RWPE2 (cell line): Measurements from ENCODE around the gene AKR1B1.

Experiments used
- ATAC-seq: fragments of 200-7000 bp; cut with Tn5 transposase; 3 replicates; pipeline ENCODE4 v1.9.1; 2021; ENCODE audit warnings: low read depth
- DNase-seq: peaks from one replicate; pipeline ENCODE4 v3.0.0-alpha.2; 2020; ENCODE audit warnings: low spot score
- H3K27ac ChIP-seq: fragments of 450-650 bp; 2 replicates; pipeline ENCODE4 v1.5.1; 2017; ENCODE audit warnings: mild to moderate bottlenecking; ENCODE audit not compliant: poor library complexity, severe bottlenecking
- H3K27me3 ChIP-seq: fragments of 250-450 bp; sonication (Bioruptor Pico); 2 replicates; pipeline ENCODE4 v1.5.1; 2021; ENCODE audit warnings: mild to moderate bottlenecking, moderate library complexity; ENCODE audit not compliant: insufficient read depth, poor library complexity, severe bottlenecking
- H3K36me3 ChIP-seq: fragments of 250-450 bp; sonication (Bioruptor Pico); 2 replicates; pipeline ENCODE4 v1.5.1; 2020; ENCODE audit warnings: low read depth, mild to moderate bottlenecking, moderate library complexity
- H3K4me1 ChIP-seq: fragments of 250-450 bp; sonication (Bioruptor Pico); 2 replicates; pipeline ENCODE4 v1.5.1; 2021; ENCODE audit warnings: mild to moderate bottlenecking, moderate library complexity; ENCODE audit not compliant: insufficient read depth, poor library complexity, severe bottlenecking
- H3K4me3 ChIP-seq: fragments of 250-450 bp; sonication (Bioruptor Pico); 2 replicates; pipeline ENCODE4 v1.5.1; 2021; ENCODE audit warnings: mild to moderate bottlenecking, moderate library complexity; ENCODE audit not compliant: severe bottlenecking
- H3K9me3 ChIP-seq: fragments of 250-450 bp; sonication (Bioruptor Pico); 2 replicates; pipeline ENCODE4 v1.5.1; 2021; ENCODE audit warnings: mild to moderate bottlenecking, moderate library complexity; ENCODE audit not compliant: severe bottlenecking
- CTCF ChIP-seq: fragments of 450-650 bp; IDR thresholded peaks from one replicate; pipeline ENCODE4 v1.5.1; 2017; ENCODE audit warnings: mild to moderate bottlenecking, moderate library complexity; ENCODE audit not compliant: poor library complexity, severe bottlenecking

The AKR1B1 gene

GRCh38 chr7:134468054-134468453, 9.2 kb upstream of the AKR1B1 start:
- no peak for TF ChIP-seq CTCF
- DNase-seq: no peak

GRCh38 chr7:134465491-134465890, 6.6 kb upstream of the AKR1B1 start:
- Histone ChIP-seq H3K36me3 (no peaks in the 10 kb centered on the region), H3K9me3 (peaks cover 12% of the 10 kb centered on the region)

More at GRCh38 chr7:134468054-134468453, 9.2 kb upstream of the AKR1B1 start:
- Histone ChIP-seq H3K27me3 (no peaks in the 10 kb centered on the region), H3K36me3 (no peaks in the 10 kb centered on the region), H3K9me3 (peaks cover 12% of the 10 kb centered on the region), H3K4me3 (no peak overlapping the region), H3K4me1 (peaks cover 6% of the 10 kb centered on the region), H3K27ac (no peak overlapping the region)
- no peak for ATAC-seq

GRCh38 chr7:134464496-134464895, 5.6 kb upstream of the AKR1B1 start:
- Histone ChIP-seq H3K9me3 (peaks cover 12% of the 10 kb centered on the region), H3K27me3 (no peaks in the 10 kb centered on the region), H3K27ac (no peak overlapping the region), H3K4me3 (no peak overlapping the region), H3K36me3 (no peaks in the 10 kb centered on the region), H3K4me1 (peaks cover 4% of the 10 kb centered on the region)
- ATAC-seq (no peak), DNase-seq (no peak)
- TF ChIP-seq CTCF: no peak

More at GRCh38 chr7:134465491-134465890, 6.6 kb upstream of the AKR1B1 start:
- Histone ChIP-seq H3K4me3 (no peak overlapping the region), H3K27ac (no peak overlapping the region), H3K27me3 (no peaks in the 10 kb centered on the region), H3K4me1 (no peaks in the 10 kb centered on the region)
- no peak for TF ChIP-seq CTCF
- DNase-seq (no peak), ATAC-seq (no peak)

GRCh38 chr7:134463751-134464150, 4.9 kb upstream of the AKR1B1 start:
- Histone ChIP-seq H3K36me3 (no peaks in the 10 kb centered on the region), H3K4me1 (peaks cover 7% of the 10 kb centered on the region), H3K27ac (no peak overlapping the region), H3K4me3 (no peak overlapping the region), H3K27me3 (no peaks in the 10 kb centered on the region), H3K9me3 (peaks cover 12% of the 10 kb centered on the region)
- DNase-seq: no peak
- no peak for TF ChIP-seq CTCF
- ATAC-seq: no peak

- Histone ChIP-seq H3K4me3 (no peak overlapping the region), H3K4me1 (peaks cover 7% of the 10 kb centered on the region), H3K27me3 (no peaks in the 10 kb centered on the region), H3K27ac (no peak overlapping the region), H3K36me3 (peaks cover 2% of the 10 kb centered on the region; the same call in 1 of the 2 replicates), H3K9me3 (peaks cover 12% of the 10 kb centered on the region)
- DNase-seq (no peak), ATAC-seq (no peak)
- no peak for TF ChIP-seq CTCF
Observed at GRCh38 chr7:134462337-134462925, 3.5 kb upstream of the AKR1B1 start.
